ENCODE results near the gene ACCS. TPM values are rescaled to one million over a fixed set of nuclear protein-coding genes. Genes with fewer than 3 reads are reported as not detected.

ACCS gene
- polyA plus RNA-seq, 1 donor from 2014 or later: not detected

DNA sequence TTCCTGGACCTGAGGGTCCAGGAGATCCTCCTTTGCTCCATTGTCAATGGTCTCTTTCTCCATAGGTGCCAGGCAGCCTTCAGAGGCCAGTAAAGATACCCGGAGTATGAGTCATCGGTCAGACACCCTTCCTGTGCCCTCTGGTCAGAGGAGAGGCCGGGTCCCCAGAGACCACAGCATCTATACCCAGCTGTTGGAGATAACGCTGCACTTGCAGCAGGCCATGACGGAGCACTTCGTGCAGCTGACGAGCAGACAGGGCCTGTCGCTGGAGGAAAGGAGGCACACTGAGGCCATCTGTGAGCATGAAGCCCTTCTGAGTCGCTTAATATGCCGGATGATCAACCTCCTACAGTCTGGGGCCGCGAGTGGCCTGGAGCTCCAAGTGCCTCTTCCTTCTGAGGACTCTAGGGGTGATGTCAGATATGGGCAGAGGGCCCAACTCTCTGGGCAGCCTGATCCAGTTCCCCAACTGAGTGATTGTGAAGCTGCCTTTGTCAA, 18.1 kb upstream of the ACCS start, which contains the start of gene ACCSL:
ACCSL (plus strand) TSS at position 51 of the 501 bp plus-strand sequence; CDS start at position 107, 56 bp downstream.
- H4K20me1 ChIP-seq (ENCODE audit: insufficient read depth): no peaks in the 10 kb centered on the region
- no peak within 1 kb of the TSS for H3K27ac ChIP-seq (ENCODE audit: low read length)
- H3K4me3 ChIP-seq (ENCODE audit: low read length): no peak within 1 kb of the TSS
- no peaks in the 10 kb centered on the region for H3K27me3 ChIP-seq (ENCODE audit: insufficient read depth, low read depth, low read length)
- H3K9me2 ChIP-seq (ENCODE audit: insufficient read depth, low read length): no peaks in the 10 kb centered on the region
- no peaks in the 10 kb centered on the region for H3K9me3 ChIP-seq (ENCODE audit: low read length)
- no peak within 1 kb of the TSS for H3K4me2 ChIP-seq (ENCODE audit: low read length)
- no peaks in the 10 kb centered on the region for H3F3A ChIP-seq (ENCODE audit: insufficient read depth, low read length, poor library complexity, severe bottlenecking)
- no peaks in the 10 kb centered on the region for H3K79me2 ChIP-seq (replicated peaks; ENCODE audit: insufficient read depth, low read length)
- no peak within 1 kb of the TSS for H2AFZ ChIP-seq (ENCODE audit: low read depth, low read length)
- TF ChIP-seq EP300 (conservative IDR thresholded peaks at IDR 0.05; ENCODE audit: poor library complexity, severe bottlenecking) (no peak), MXI1 (conservative IDR thresholded peaks at IDR 0.05; ENCODE audit: poor library complexity, severe bottlenecking) (no peak), RAD21 (conservative IDR thresholded peaks at IDR 0.05) (no peak), SMC3 (conservative IDR thresholded peaks at IDR 0.05; ENCODE audit: poor library complexity) (no peak), EZH2 (IDR thresholded peaks at IDR 0.05; ENCODE audit: borderline replicate concordance, insufficient read depth, low read length, poor library complexity, severe bottlenecking) (no peak), POLR2AphosphoS5 (IDR thresholded peaks at IDR 0.05) (no peak), TAF1 (IDR thresholded peaks at IDR 0.05; ENCODE audit: low read depth) (no peak)
- TF ChIP-seq, protein P1, sequence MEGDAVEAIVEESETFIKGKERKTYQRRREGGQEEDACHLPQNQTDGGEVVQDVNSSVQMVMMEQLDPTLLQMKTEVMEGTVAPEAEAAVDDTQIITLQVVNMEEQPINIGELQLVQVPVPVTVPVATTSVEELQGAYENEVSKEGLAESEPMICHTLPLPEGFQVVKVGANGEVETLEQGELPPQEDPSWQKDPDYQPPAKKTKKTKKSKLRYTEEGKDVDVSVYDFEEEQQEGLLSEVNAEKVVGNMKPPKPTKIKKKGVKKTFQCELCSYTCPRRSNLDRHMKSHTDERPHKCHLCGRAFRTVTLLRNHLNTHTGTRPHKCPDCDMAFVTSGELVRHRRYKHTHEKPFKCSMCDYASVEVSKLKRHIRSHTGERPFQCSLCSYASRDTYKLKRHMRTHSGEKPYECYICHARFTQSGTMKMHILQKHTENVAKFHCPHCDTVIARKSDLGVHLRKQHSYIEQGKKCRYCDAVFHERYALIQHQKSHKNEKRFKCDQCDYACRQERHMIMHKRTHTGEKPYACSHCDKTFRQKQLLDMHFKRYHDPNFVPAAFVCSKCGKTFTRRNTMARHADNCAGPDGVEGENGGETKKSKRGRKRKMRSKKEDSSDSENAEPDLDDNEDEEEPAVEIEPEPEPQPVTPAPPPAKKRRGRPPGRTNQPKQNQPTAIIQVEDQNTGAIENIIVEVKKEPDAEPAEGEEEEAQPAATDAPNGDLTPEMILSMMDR (IDR thresholded peaks at IDR 0.05; ENCODE audit: poor library complexity, severe bottlenecking): no peak
- TF ChIP-seq, protein P2, sequence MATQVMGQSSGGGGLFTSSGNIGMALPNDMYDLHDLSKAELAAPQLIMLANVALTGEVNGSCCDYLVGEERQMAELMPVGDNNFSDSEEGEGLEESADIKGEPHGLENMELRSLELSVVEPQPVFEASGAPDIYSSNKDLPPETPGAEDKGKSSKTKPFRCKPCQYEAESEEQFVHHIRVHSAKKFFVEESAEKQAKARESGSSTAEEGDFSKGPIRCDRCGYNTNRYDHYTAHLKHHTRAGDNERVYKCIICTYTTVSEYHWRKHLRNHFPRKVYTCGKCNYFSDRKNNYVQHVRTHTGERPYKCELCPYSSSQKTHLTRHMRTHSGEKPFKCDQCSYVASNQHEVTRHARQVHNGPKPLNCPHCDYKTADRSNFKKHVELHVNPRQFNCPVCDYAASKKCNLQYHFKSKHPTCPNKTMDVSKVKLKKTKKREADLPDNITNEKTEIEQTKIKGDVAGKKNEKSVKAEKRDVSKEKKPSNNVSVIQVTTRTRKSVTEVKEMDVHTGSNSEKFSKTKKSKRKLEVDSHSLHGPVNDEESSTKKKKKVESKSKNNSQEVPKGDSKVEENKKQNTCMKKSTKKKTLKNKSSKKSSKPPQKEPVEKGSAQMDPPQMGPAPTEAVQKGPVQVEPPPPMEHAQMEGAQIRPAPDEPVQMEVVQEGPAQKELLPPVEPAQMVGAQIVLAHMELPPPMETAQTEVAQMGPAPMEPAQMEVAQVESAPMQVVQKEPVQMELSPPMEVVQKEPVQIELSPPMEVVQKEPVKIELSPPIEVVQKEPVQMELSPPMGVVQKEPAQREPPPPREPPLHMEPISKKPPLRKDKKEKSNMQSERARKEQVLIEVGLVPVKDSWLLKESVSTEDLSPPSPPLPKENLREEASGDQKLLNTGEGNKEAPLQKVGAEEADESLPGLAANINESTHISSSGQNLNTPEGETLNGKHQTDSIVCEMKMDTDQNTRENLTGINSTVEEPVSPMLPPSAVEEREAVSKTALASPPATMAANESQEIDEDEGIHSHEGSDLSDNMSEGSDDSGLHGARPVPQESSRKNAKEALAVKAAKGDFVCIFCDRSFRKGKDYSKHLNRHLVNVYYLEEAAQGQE (IDR thresholded peaks at IDR 0.05; ENCODE audit: borderline replicate concordance): no peak
- no peak within 1 kb of the TSS for H3K9ac ChIP-seq (ENCODE audit: low read length)
- H3K36me3 ChIP-seq (ENCODE audit: insufficient read depth, low read length): no peaks in the 10 kb centered on the region

DNA sequence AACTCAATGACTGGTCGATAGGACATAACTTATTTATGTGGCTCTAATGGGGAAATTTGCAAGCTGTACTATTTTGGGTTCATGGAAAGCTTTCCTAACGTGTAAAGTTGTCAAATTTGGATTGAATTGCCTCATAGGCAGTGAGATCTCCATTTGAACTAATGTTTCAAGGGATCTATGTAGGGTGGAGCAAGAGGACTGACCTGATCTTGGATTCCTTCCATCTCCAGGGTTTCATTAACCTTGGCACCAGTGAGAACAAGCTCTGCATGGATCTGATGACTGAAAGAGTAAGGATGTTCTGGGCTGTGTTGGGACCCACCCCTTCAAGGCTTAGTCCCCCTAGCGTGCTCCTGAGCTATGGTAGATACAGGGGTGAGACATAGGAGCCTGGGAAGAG, 16.2 kb upstream of the ACCS start:
- H3K9me2 ChIP-seq (ENCODE audit: insufficient read depth, low read length): no peaks in the 10 kb centered on the region
- no peaks in the 10 kb centered on the region for H3K9me3 ChIP-seq (ENCODE audit: low read length)
- no peaks in the 10 kb centered on the region for H3K79me2 ChIP-seq (replicated peaks; ENCODE audit: insufficient read depth, low read length)
- no peaks in the 10 kb centered on the region for H3K36me3 ChIP-seq (ENCODE audit: insufficient read depth, low read length)
- H3F3A ChIP-seq (ENCODE audit: insufficient read depth, low read length, poor library complexity, severe bottlenecking): no peaks in the 10 kb centered on the region
- no peak overlapping the region for H3K4me3 ChIP-seq (ENCODE audit: low read length)
- TF ChIP-seq EZH2 (IDR thresholded peaks at IDR 0.05; ENCODE audit: borderline replicate concordance, insufficient read depth, low read length, poor library complexity, severe bottlenecking) (no peak), EP300 (conservative IDR thresholded peaks at IDR 0.05; ENCODE audit: poor library complexity, severe bottlenecking) (no peak), TAF1 (IDR thresholded peaks at IDR 0.05; ENCODE audit: low read depth) (no peak), SMC3 (conservative IDR thresholded peaks at IDR 0.05; ENCODE audit: poor library complexity) (no peak), RAD21 (conservative IDR thresholded peaks at IDR 0.05) (no peak), MXI1 (conservative IDR thresholded peaks at IDR 0.05; ENCODE audit: poor library complexity, severe bottlenecking) (no peak), POLR2AphosphoS5 (IDR thresholded peaks at IDR 0.05) (no peak)
- TF ChIP-seq, protein P2 (IDR thresholded peaks at IDR 0.05; ENCODE audit: borderline replicate concordance): no peak
- TF ChIP-seq, protein P1 (IDR thresholded peaks at IDR 0.05; ENCODE audit: poor library complexity, severe bottlenecking): no peak
- no peak overlapping the region for H2AFZ ChIP-seq (ENCODE audit: low read depth, low read length)
- H3K27me3 ChIP-seq (ENCODE audit: insufficient read depth, low read depth, low read length): no peaks in the 10 kb centered on the region
- no peak overlapping the region for H3K9ac ChIP-seq (ENCODE audit: low read length)
- H3K4me2 ChIP-seq (ENCODE audit: low read length): no peak overlapping the region
- H4K20me1 ChIP-seq (ENCODE audit: insufficient read depth): no peaks in the 10 kb centered on the region
- no peak overlapping the region for H3K27ac ChIP-seq (ENCODE audit: low read length)

All from neural cell (in vitro differentiated cells).